Endodermal cell (in vitro differentiated cells): Measurements from ENCODE around the gene BEND6. TPM values are rescaled to one million over a fixed set of nuclear protein-coding genes. Genes with fewer than 3 reads are reported as not detected.

Experiments used
- DNase-seq: peaks from one replicate; pipeline ENCODE4 v3.0.0-alpha.2; 2017
- H3K27ac ChIP-seq: 2 replicates; pipeline ENCODE4 v1.5.1; 2013; ENCODE audit warnings: mild to moderate bottlenecking, low read depth, low read length, moderate library complexity
- H3K27me3 ChIP-seq: 2 replicates; pipeline ENCODE4 v1.6.1; 2013; ENCODE audit warnings: mild to moderate bottlenecking, low read length, moderate library complexity; ENCODE audit not compliant: insufficient read depth, control insufficient read depth, poor library complexity, severe bottlenecking
- H3K36me3 ChIP-seq: 2 replicates; pipeline ENCODE4 v1.7.0; 2013; ENCODE audit warnings: mild to moderate bottlenecking, low read length, moderate library complexity; ENCODE audit not compliant: control insufficient read depth, insufficient read depth
- H3K4me1 ChIP-seq: one replicate; pipeline ENCODE4 v1.7.0; 2013; ENCODE audit warnings: low read length; ENCODE audit not compliant: control insufficient read depth, insufficient read depth
- H3K4me3 ChIP-seq: 2 replicates; pipeline ENCODE4 v1.5.1; 2013; ENCODE audit warnings: mild to moderate bottlenecking, low read length, moderate library complexity
- H3K9ac ChIP-seq: 2 replicates; pipeline ENCODE4 v1.6.1; 2013; ENCODE audit warnings: mild to moderate bottlenecking, low read length, moderate library complexity; ENCODE audit not compliant: poor library complexity, severe bottlenecking; ENCODE audit errors: extremely low read depth
- H3K9me3 ChIP-seq: 2 replicates; pipeline ENCODE4 v1.6.1; 2013; ENCODE audit warnings: mild to moderate bottlenecking, low read length, moderate library complexity; ENCODE audit not compliant: control insufficient read depth
- H3K27ac Mint-ChIP-seq: 2 replicates; pipeline ENCODE4 v1.8.0; 2020; ENCODE audit warnings: mixed read lengths
- H3K27me3 Mint-ChIP-seq: 2 replicates; pipeline ENCODE4 v1.8.0; 2021; ENCODE audit warnings: mild to moderate bottlenecking, mixed read lengths; ENCODE audit not compliant: insufficient read depth
- H3K36me3 Mint-ChIP-seq: 2 replicates; pipeline ENCODE4 v1.8.0; 2020; ENCODE audit warnings: low read depth, mixed read lengths
- H3K4me1 Mint-ChIP-seq: 2 replicates; pipeline ENCODE4 v1.8.0; 2020; ENCODE audit warnings: mixed read lengths
- H3K4me3 Mint-ChIP-seq: 2 replicates; pipeline ENCODE4 v1.8.0; 2020; ENCODE audit warnings: mild to moderate bottlenecking, moderate library complexity, mixed read lengths
- H3K9me3 Mint-ChIP-seq: 2 replicates; pipeline ENCODE4 v1.8.0; 2020; ENCODE audit warnings: mild to moderate bottlenecking, mixed read lengths
- CTCF ChIP-seq: fragments of 200-600 bp; sonication (generic); conservative IDR thresholded peaks from 2 replicates; pipeline ENCODE4 v1.5.0; 2021; ENCODE audit warnings: antibody characterized with exemption, mild to moderate bottlenecking
- WGBS, 2 experiments: methylation state at CpG; one replicate each; pipeline versions ENCODE4 v1.1.5 to v1.1.7; 2013; ENCODE audit warnings: missing lambda C conversion rate in 2 of 2, mixed read lengths in 1 of 2; ENCODE audit not compliant: insufficient coverage in 1 of 2, insufficient read length in 1 of 2; 5-methylcytosine and 5-hydroxymethylcytosine counted together
- total RNA-seq, 2 donors: library from RNA; stranded (reverse); fragmentation: NEBNext Ultra II Directional in 1 of 2; extraction: Animal tissue kit (Norgen Biotek cat#: 25700) in 1 of 2; gene quantifications; 2 replicates in 1 of 2; 3 replicates in 1 of 2; pipeline ENCODE4 v1.2.1, GENCODE V29; 2021

BEND6 gene
- total RNA-seq, 2 donors from 2014 or later: 0.57 to 0.95 TPM

- Mint-ChIP-seq H3K27ac (no peak overlapping the region), H3K4me3 (no peak overlapping the region), H3K9me3 (no peaks in the 10 kb centered on the region), H3K36me3 (no peaks in the 10 kb centered on the region), H3K27me3 (peaks cover 3% of the 10 kb centered on the region), H3K4me1 (peaks cover 3% of the 10 kb centered on the region)
- H3K4me1 ChIP-seq: no peaks in the 10 kb centered on the region
- no peak overlapping the region for H3K4me3 ChIP-seq
- no CpG with 5 or more reads among the region's 1 CpG for WGBS, 2 experiments
- H3K9ac ChIP-seq: no peak overlapping the region
- no peak for DNase-seq
- no peaks in the 10 kb centered on the region for H3K27me3 ChIP-seq
- H3K27ac ChIP-seq: no peak overlapping the region
- TF ChIP-seq CTCF: no peak
- no peaks in the 10 kb centered on the region for H3K9me3 ChIP-seq
- H3K36me3 ChIP-seq: no peaks in the 10 kb centered on the region
Measured at GRCh38 chr6:56963793-56964192, 8.9 kb downstream of the BEND6 start.

DNA sequence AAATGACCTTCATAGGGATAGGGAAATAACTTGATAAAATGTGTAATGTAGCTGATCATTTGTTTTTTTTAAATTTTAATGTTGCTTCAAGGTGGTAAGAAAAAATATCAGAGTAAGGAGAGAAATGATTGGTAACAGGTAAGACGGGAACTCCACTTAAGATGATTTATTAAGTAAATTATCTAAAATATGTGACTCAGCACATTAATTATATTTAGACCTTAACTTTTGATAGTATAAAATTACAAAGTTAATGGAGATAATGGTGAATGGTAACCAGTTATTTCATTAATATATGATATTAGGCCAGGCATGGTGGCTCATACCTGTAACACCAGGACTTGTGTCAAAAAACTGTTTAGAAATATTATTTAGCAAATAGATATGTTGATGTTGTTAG lies 10.2 kb downstream of the BEND6 start:
- no peaks in the 10 kb centered on the region for H3K36me3 Mint-ChIP-seq
- peaks cover 3% of the 10 kb centered on the region for H3K4me1 Mint-ChIP-seq
- Histone ChIP-seq H3K27me3 (no peaks in the 10 kb centered on the region), H3K4me1 (no peaks in the 10 kb centered on the region), H3K9ac (no peak overlapping the region), H3K27ac (no peak overlapping the region), H3K9me3 (no peaks in the 10 kb centered on the region), H3K4me3 (no peak overlapping the region), H3K36me3 (no peaks in the 10 kb centered on the region)
- H3K9me3 Mint-ChIP-seq: no peaks in the 10 kb centered on the region
- no peak for DNase-seq
- no peak overlapping the region for H3K27ac Mint-ChIP-seq
- H3K27me3 Mint-ChIP-seq: peaks cover 2% of the 10 kb centered on the region
- no CpG with 5 or more reads among the region's 1 CpG for WGBS, 2 experiments
- TF ChIP-seq CTCF: no peak
- H3K4me3 Mint-ChIP-seq: no peak overlapping the region

- H3K4me1 ChIP-seq: no peaks in the 10 kb centered on the region
- H3K27ac Mint-ChIP-seq: no peak overlapping the region
- 100% methylated on average over 1 of the region's 1 CpG; no CpG with 5 or more reads in 1 of the 2 experiments for WGBS, 2 experiments
Measured at GRCh38 chr6:56970849-56971248, 15.9 kb downstream of the BEND6 start.

More at GRCh38 chr6:56970849-56971248, 15.9 kb downstream of the BEND6 start:
- Mint-ChIP-seq H3K36me3 (no peaks in the 10 kb centered on the region), H3K4me1 (no peaks in the 10 kb centered on the region), H3K4me3 (no peak overlapping the region), H3K9me3 (peaks cover 7% of the 10 kb centered on the region), H3K27me3 (no peaks in the 10 kb centered on the region)
- Histone ChIP-seq H3K9ac (no peak overlapping the region), H3K36me3 (no peaks in the 10 kb centered on the region), H3K4me3 (no peak overlapping the region), H3K27ac (no peak overlapping the region), H3K9me3 (no peaks in the 10 kb centered on the region), H3K27me3 (no peaks in the 10 kb centered on the region)
- DNase-seq: no peak
- no peak for TF ChIP-seq CTCF
